Rectal smooth muscle tissue (tissue), 1 donor: ENCODE results near the gene PLAC1.

ENCODE experiments used
- H3K27ac ChIP-seq: one replicate; pipeline ENCODE4 v1.7.0; 2013; ENCODE audit warnings: low read depth, low read length, inconsistent platforms
- H3K27me3 ChIP-seq: one replicate; pipeline ENCODE4 v1.7.0; 2013; ENCODE audit warnings: low read length; ENCODE audit not compliant: control insufficient read depth, insufficient read depth
- H3K36me3 ChIP-seq: one replicate; pipeline ENCODE4 v1.7.0; 2013; ENCODE audit warnings: low read length; ENCODE audit not compliant: control insufficient read depth, insufficient read depth
- H3K4me1 ChIP-seq: one replicate; pipeline ENCODE4 v1.7.0; 2013; ENCODE audit warnings: low read length; ENCODE audit not compliant: control insufficient read depth, insufficient read depth
- H3K4me3 ChIP-seq: one replicate; pipeline ENCODE4 v1.7.0; 2013; ENCODE audit warnings: low read length
- H3K9ac ChIP-seq: one replicate; pipeline ENCODE4 v1.7.0; 2013; ENCODE audit warnings: low read length

The PLAC1 gene

GRCh38 chrX:134640914-134641313 lies 17.4 kb downstream of the PLAC1 start:
- Histone ChIP-seq H3K4me3 (no peak overlapping the region), H3K9ac (no peak overlapping the region), H3K27me3 (peaks cover 2% of the 10 kb centered on the region), H3K4me1 (no peaks in the 10 kb centered on the region), H3K36me3 (no peaks in the 10 kb centered on the region), H3K27ac (no peak overlapping the region)

DNA sequence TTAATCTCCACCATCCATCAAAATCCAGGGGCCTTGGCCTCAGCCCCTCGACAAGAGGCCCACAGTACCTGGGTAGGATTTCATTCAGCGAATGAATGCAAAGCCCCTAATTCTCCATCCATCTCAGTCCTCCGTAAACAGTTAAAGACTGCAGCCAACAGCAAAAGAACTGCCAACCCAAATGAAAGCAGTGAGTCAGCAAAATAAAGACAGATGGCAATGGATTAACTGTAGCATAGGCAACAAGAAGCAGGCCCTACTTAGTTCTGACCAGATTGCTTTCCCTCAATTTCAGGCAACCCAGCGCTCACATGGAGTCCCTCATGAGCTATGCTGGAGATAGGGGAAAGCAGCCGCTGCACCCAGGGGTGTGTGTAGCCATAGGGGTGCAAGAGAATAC lies 21.4 kb downstream of the PLAC1 start:
- no peak overlapping the region for H3K27ac ChIP-seq
- no peaks in the 10 kb centered on the region for H3K36me3 ChIP-seq
- H3K4me3 ChIP-seq, result no peak overlapping the region
- no peaks in the 10 kb centered on the region for H3K4me1 ChIP-seq
- no peaks in the 10 kb centered on the region for H3K27me3 ChIP-seq
- H3K9ac ChIP-seq, result no peak overlapping the region

GRCh38 chrX:134634691-134635090 lies 23.6 kb downstream of the PLAC1 start:
- Histone ChIP-seq H3K4me1 (no peaks in the 10 kb centered on the region), H3K9ac (no peak overlapping the region), H3K27me3 (no peaks in the 10 kb centered on the region), H3K4me3 (no peak overlapping the region), H3K36me3 (no peaks in the 10 kb centered on the region), H3K27ac (no peak overlapping the region)

GRCh38 chrX:134633832-134634231 lies 24.4 kb downstream of the PLAC1 start:
- Histone ChIP-seq H3K4me3 (no peak overlapping the region), H3K4me1 (no peaks in the 10 kb centered on the region), H3K36me3 (no peaks in the 10 kb centered on the region), H3K27me3 (no peaks in the 10 kb centered on the region), H3K9ac (no peak overlapping the region), H3K27ac (no peak overlapping the region)

- no peak overlapping the region for H3K4me3 ChIP-seq
- H3K27ac ChIP-seq, result no peak overlapping the region
- H3K27me3 ChIP-seq, result no peaks in the 10 kb centered on the region
- no peak overlapping the region for H3K9ac ChIP-seq
- no peaks in the 10 kb centered on the region for H3K36me3 ChIP-seq
- no peaks in the 10 kb centered on the region for H3K4me1 ChIP-seq
Measured at GRCh38 chrX:134633394-134633793, 24.9 kb downstream of the PLAC1 start.

DNA sequence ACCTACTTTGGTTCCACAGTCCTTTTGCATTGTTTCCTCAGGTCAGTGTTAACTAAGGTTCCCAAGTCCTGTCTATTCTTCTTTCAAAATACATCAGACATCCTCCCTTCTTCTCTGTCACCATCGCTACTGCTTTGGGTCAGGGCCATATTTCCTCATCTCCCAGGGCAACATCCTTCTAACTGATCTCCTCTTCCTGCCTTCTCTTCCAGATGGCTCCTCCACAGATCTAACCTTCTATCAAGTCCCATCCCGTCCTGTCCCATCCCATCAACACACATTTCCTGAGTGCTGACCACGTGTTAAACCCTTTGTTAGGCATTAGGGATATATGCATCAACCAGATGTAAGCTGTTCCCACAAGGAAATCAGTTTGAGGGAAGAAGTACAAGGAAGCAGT lies 25.9 kb downstream of the PLAC1 start:
- Histone ChIP-seq H3K27me3 (no peaks in the 10 kb centered on the region), H3K27ac (no peak overlapping the region), H3K4me1 (no peaks in the 10 kb centered on the region), H3K4me3 (no peak overlapping the region), H3K9ac (no peak overlapping the region), H3K36me3 (no peaks in the 10 kb centered on the region)

DNA sequence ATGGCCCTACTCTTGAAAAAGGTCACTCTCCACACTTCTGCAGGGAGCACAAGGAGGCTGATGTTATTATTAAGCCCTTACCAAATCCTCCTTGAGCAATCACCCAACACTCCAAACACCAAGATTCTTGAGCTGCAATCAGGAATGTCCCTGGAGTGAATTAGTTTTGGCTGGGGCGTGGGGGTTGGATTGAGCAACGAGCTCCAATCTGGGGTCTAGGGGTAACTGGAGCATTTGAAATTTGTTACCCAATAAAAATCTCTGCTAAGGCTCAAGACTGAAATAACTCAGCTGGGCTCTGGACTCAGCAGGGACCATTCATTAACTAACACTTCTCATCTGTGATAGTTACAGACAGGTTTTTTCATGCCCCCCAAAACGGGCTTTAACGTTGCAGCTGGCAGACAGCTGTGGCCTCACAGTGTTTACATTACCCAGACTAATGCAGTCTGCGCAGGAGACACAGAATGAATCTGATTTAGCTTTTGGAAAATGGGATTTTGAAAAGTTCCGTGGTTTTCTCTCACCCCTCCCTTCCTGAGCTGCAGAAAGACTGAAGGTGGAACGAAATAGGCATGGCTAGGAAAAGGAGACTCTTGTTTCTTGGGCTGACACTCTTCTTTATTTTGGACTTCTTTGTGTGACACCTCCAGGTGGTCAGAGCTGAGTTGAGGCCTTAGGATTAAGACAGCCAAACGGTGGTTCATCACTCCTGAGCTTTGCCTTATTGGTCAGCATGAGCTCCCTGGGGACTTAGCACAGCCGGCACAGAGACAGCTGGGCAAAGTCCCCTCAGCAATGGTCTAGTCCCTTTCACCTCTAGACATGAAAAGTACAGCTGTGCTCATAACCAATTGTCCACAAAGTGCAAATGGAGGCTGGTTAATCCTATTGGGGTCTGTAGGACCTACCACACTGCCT lies 26.6 kb downstream of the PLAC1 start:
- no peak overlapping the region for H3K4me3 ChIP-seq
- no peaks in the 10 kb centered on the region for H3K4me1 ChIP-seq
- no peak overlapping the region for H3K9ac ChIP-seq
- H3K27me3 ChIP-seq, result no peaks in the 10 kb centered on the region
- H3K27ac ChIP-seq, result no peak overlapping the region
- H3K36me3 ChIP-seq, result no peaks in the 10 kb centered on the region

GRCh38 chrX:134628663-134629062 lies 29.6 kb downstream of the PLAC1 start:
- Histone ChIP-seq H3K27me3 (no peaks in the 10 kb centered on the region), H3K9ac (no peak overlapping the region), H3K27ac (no peak overlapping the region), H3K36me3 (no peaks in the 10 kb centered on the region), H3K4me3 (no peak overlapping the region), H3K4me1 (no peaks in the 10 kb centered on the region)

GRCh38 chrX:134626434-134626833 lies 31.8 kb downstream of the PLAC1 start:
- no peaks in the 10 kb centered on the region for H3K36me3 ChIP-seq
- no peak overlapping the region for H3K27ac ChIP-seq
- H3K4me1 ChIP-seq, result no peaks in the 10 kb centered on the region
- no peak overlapping the region for H3K4me3 ChIP-seq
- no peaks in the 10 kb centered on the region for H3K27me3 ChIP-seq
- H3K9ac ChIP-seq, result no peak overlapping the region

DNA sequence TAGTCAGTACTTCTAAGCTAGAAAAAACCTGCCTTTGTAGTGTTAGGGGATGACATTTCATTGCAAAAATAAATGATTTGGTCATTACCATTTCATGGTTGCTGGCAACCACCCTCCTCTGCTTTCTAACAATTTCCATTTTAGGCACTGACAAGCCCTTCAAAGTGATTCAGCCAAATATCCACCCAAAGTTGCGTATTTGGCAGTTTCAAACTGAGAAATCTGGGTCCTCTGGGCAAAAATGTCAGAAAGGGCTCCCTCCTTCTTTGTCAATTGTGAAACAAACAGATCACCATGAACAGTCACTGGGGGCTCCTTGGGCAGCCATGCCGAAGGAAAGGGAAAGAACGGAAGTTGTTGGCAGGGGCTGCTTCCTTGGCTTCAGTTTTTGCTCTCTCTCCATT lies 33.0 kb downstream of the PLAC1 start:
- Histone ChIP-seq H3K36me3 (no peaks in the 10 kb centered on the region), H3K27me3 (no peaks in the 10 kb centered on the region), H3K4me3 (no peak overlapping the region), H3K9ac (no peak overlapping the region), H3K4me1 (no peaks in the 10 kb centered on the region), H3K27ac (no peak overlapping the region)

DNA sequence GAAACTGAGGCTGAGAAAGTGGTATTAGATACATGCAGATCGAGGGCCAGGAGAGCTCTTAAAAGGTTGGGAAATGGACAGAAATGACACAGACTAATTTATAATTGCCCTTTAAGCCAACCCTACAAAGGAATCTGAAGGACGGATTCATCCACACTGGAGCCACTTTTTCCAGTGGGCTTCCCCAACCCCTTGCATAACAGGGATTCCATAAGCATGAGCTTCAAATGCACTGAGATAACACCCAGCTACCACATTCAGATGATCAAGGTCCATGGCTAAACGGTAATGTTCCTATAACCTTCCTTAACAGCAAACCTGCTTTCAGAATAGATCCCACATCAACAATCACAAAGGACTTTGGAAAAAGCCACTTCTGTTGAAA lies 34.2 kb downstream of the PLAC1 start:
- H3K27ac ChIP-seq, result no peak overlapping the region

DNA sequence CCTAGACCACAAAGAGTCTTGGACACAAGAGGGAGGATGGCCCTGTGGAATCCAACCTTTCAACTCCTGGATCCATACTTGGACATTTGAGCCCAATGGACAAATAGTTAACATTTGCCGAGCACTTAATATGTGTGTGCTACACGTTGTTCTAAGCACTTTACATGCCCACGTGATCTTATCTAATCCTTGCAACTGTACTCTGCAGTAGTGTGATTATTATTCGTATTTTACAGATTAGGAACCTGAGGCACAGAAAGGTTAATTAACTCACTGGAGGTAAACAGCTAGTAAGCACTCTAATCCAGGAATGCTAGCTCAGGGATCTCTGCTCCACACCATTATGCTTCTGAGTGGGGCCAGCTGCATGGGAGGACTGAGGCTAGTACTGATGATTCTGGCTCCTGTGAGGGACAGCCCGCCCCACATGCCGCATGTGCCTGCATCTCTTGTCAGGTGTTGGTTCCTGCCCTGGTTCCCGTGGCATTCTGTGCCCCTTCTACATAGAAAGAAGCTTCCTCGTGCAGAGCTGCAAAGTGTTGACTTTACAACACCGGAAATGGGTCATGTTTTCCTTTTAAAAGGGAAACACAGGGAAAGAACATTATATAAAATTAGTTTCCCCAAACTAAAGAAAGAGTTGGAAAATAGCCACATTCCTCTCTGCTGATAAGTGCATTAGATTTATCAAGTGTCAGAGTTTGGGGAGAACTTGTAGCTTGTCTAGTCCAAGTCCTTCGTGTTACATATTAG lies 34.8 kb downstream of the PLAC1 start:
- Histone ChIP-seq H3K27ac (no peak overlapping the region), H3K4me1 (no peaks in the 10 kb centered on the region), H3K36me3 (no peaks in the 10 kb centered on the region), H3K4me3 (no peak overlapping the region), H3K27me3 (no peaks in the 10 kb centered on the region), H3K9ac (no peak overlapping the region)

More for the DNA sequence above, 34.2 kb downstream of the PLAC1 start:
- Histone ChIP-seq H3K4me3 (no peak overlapping the region), H3K9ac (no peak overlapping the region), H3K36me3 (no peaks in the 10 kb centered on the region), H3K4me1 (no peaks in the 10 kb centered on the region), H3K27me3 (no peaks in the 10 kb centered on the region)
